Lung (tissue), 12 donors: ENCODE results near the gene PKD2L2. TPM values are rescaled to one million over a fixed set of nuclear protein-coding genes. Genes with fewer than 3 reads are reported as not detected.

Experiments
- ATAC-seq: fragments of 200-7000 bp; cut with Tn5 transposase; one replicate; pipeline ENCODE4 v1.9.1; 2020; ENCODE audit warnings: moderate number of reproducible peaks; ENCODE audit not compliant: insufficient read depth, low FRiP score
- DNase-seq, 3 donors: peaks; one replicate each; pipeline ENCODE4 v3.0.0-alpha.2; 2013 to 2017
- H3K27ac ChIP-seq, 2 donors: one replicate each; pipeline ENCODE4 v1.5.1; 2013; ENCODE audit warnings: mild to moderate bottlenecking in 2 of 2, moderate library complexity in 2 of 2, control low read depth in 1 of 2, inconsistent platforms in 1 of 2, low read depth in 1 of 2, low read length in 1 of 2
- H3K27me3 ChIP-seq, 3 donors: one replicate each; pipeline ENCODE4 v1.5.1; 2013; ENCODE audit warnings: low read length in 2 of 3; ENCODE audit not compliant: control insufficient read depth in 3 of 3, insufficient read depth in 3 of 3
- H3K36me3 ChIP-seq, 4 donors: one replicate each; pipeline ENCODE4 v1.5.1; 2013; ENCODE audit warnings: low read length in 4 of 4, mild to moderate bottlenecking in 1 of 4, moderate library complexity in 1 of 4; ENCODE audit not compliant: control insufficient read depth in 4 of 4, insufficient read depth in 4 of 4
- H3K4me1 ChIP-seq, 5 donors: one replicate each; pipeline ENCODE4 v1.5.1; 2013; ENCODE audit warnings: low read length in 5 of 5, mild to moderate bottlenecking in 2 of 5, moderate library complexity in 1 of 5; ENCODE audit not compliant: control insufficient read depth in 5 of 5, insufficient read depth in 5 of 5
- H3K4me3 ChIP-seq: one replicate; pipeline ENCODE4 v1.5.1; 2013; ENCODE audit warnings: mild to moderate bottlenecking, control low read depth, moderate library complexity
- H3K9ac ChIP-seq, 2 donors: one replicate each; pipeline ENCODE4 v1.5.1; 2013; ENCODE audit warnings: low read length in 2 of 2, control low read depth in 1 of 2; ENCODE audit not compliant: insufficient read depth in 1 of 2
- H3K9me3 ChIP-seq, 4 donors: one replicate each; pipeline ENCODE4 v1.5.1; 2013; ENCODE audit warnings: low read length in 3 of 4, mild to moderate bottlenecking in 1 of 4, moderate library complexity in 1 of 4; ENCODE audit not compliant: control insufficient read depth in 4 of 4, insufficient read depth in 3 of 4
- CTCF ChIP-seq: IDR thresholded peaks from 2 replicates; pipeline ENCODE4 v1.5.1; 2012; ENCODE audit warnings: mild to moderate bottlenecking; ENCODE audit errors: control extremely low read depth, extremely low read depth
- WGBS, 2 donors: extraction: QIAGEN DNeasy Blood & Tissue Kit; methylation state at CpG; one replicate each; pipeline ENCODE4 v1.1.7; 2013; 5-methylcytosine and 5-hydroxymethylcytosine counted together
- polyA plus RNA-seq, 2 donors: library from polyadenylated mRNA; stranded (reverse); fragments of 200-250 nt; gene quantifications; one replicate each; pipeline ENCODE4 v1.2.1, GENCODE V29; 2013
- total RNA-seq, 2 donors: library from RNA; depleted of rRNA in 1 of 2; stranded (reverse); fragments of >200 nt in 1 of 2; gene quantifications; one replicate each; pipeline ENCODE4 v1.2.1, GENCODE V29; 2014 to 2021
- donor health status: control.
- donor health status: control.
- donor health status: Bipolar disorder and iron deficiency.
- donor health status: healthy.
- donor health status: DM: yes; HTN: yes; CAD: no.

The PKD2L2 gene
- total and polyA plus RNA-seq, 4 donors = 0.05 TPM; not detected in 3

DNA sequence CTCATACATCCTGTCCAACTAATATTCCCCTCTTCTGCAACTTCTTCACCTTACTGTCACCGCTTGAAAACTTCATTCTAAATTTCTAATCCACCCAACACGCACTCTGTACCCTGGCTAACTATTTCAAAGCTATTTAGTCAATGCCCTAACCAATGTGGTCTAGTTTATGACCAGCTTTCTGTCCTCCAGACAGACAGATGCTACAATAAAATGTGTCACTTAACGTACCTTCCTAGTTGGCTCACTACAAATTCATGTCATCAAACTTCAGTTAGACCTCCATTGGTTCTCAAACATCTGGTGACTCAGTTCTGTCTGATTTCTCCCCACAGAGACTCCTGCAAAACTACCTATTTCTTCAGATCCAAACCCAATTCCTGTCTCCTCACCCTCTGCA is 86.0 kb downstream of the PKD2L2 start:
- Histone ChIP-seq H3K9ac (no peak overlapping the region), H3K4me1 (no peaks in the 10 kb centered on the region), H3K27ac (no peak overlapping the region), H3K36me3 (peaks cover 0 to 14% (median 4%) of the 10 kb centered on the region in 4 donors), H3K27me3 (no peaks in the 10 kb centered on the region), H3K9me3 (no peaks in the 10 kb centered on the region), H3K4me3 (no peak overlapping the region)
- ATAC-seq (no peak), DNase-seq (no peak)
- no peak for TF ChIP-seq CTCF
- WGBS, 2 donors = 96 to 97% methylated on average over 3 of the region's 3 CpGs

DNA sequence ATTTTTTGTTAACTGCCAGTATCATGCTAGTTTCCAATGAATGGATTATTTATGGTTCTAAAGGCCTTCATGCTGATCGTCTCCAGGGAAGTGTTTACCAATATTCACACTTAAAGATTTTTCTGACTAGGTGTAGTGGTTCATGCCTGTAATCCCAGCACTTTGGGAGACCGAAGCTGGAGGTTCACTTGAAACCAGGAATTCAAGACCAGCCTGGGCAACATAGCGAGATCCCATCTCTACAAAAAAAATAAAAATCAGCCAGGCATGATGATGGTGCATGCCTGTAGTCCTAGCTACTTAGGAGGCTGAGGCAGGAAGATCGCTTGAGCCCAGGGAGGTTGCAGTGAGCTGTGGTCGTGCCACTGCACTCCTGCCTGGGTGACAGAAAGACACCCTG is 100.2 kb downstream of the PKD2L2 start:
- Histone ChIP-seq H3K9ac (no peak overlapping the region), H3K36me3 (peaks cover 0 to 10% (median under 1%) of the 10 kb centered on the region in 4 donors), H3K9me3 (no peaks in the 10 kb centered on the region), H3K27ac (no peak overlapping the region), H3K4me1 (peaks cover 0 to 4% (median 0%) of the 10 kb centered on the region in 5 donors), H3K27me3 (no peaks in the 10 kb centered on the region), H3K4me3 (no peak overlapping the region)
- DNase-seq = no peak
- no peak for ATAC-seq
- WGBS, 2 donors = 96% methylated on average over 5 of the region's 5 CpGs
- no peak for TF ChIP-seq CTCF

Other genes starting within 250 kb of the PKD2L2 start
- gene KLHL3, start 153.4 kb upstream of the PKD2L2 start, total RNA-seq = 10 to 100 TPM in 1 of 2 donors, 1 to 10 TPM in 1; 6.8 to 14.2 TPM
- 1 to 10 TPM; 1.0 to 2.0 TPM for gene KLHL3, start 153.4 kb upstream of the PKD2L2 start, polyA plus RNA-seq
- gene HNRNPA0, start 135.1 kb upstream of the PKD2L2 start, total RNA-seq = 10 to 100 TPM; 21.5 to 29.0 TPM
- gene HNRNPA0, start 135.1 kb upstream of the PKD2L2 start, polyA plus RNA-seq = 10 to 100 TPM; 22.0 to 28.2 TPM
- under 1 TPM; 0.48 to 0.61 TPM for gene MYOT, start 21.6 kb upstream of the PKD2L2 start, total RNA-seq
- gene MYOT, start 21.6 kb upstream of the PKD2L2 start, polyA plus RNA-seq = under 1 TPM in 1 of 2 donors, not detected in 1; 0.44 TPM
- gene FAM13B, start 143.6 kb downstream of the PKD2L2 start, total RNA-seq = 10 to 100 TPM; 38.0 to 63.6 TPM
- gene FAM13B, start 143.6 kb downstream of the PKD2L2 start, polyA plus RNA-seq = 1 to 10 TPM; 7.6 to 8.8 TPM
- not detected for gene WNT8A, start 194.6 kb downstream of the PKD2L2 start, total RNA-seq
- gene WNT8A, start 194.6 kb downstream of the PKD2L2 start, polyA plus RNA-seq = not detected
- 10 to 100 TPM; 13.5 to 15.8 TPM for gene NME5, start 250.0 kb downstream of the PKD2L2 start, total RNA-seq
- gene NME5, start 250.0 kb downstream of the PKD2L2 start, polyA plus RNA-seq = 10 to 100 TPM in 1 of 2 donors, 1 to 10 TPM in 1; 9.6 to 12.2 TPM